H54 (cell line): ENCODE data around the gene DTX1.

ENCODE experiments used
- DNase-seq: peaks from one replicate; pipeline ENCODE4 v3.0.0; 2011; ENCODE audit warnings: low spot score, mixed read lengths; ENCODE audit not compliant: insufficient read length
- FAIRE-seq: peaks from 3 replicates; lab custom pipeline; 2011; peaks lifted over from hg19 to GRCh38; lab: Jason Lieb, UNC
- POLR2A ChIP-seq: IDR thresholded peaks from 2 replicates; pipeline ENCODE4 v1.6.1; 2011; ENCODE audit warnings: low read depth, mild to moderate bottlenecking, low read length

The DTX1 gene

DNA sequence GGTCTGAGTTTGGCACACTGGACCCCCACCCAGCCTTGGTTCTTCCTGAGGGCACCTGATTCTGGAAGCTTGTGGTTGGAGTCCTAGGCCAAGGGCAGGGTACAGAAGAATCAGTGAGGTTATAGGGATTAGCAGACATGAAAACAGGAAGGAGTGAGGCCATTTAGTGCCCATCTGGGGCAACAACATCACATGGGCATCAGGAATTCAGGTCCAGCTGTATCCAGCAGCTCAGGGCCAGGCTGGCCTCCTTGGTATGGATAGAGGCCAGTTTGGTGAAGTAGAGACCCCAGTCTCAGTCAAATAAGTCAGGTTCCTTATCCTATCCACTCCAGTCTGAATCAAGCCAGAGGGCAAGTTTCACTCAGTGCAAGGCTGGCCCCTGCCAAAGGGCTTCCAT is 42.8 kb downstream of the DTX1 start:
- FAIRE-seq (no peak), DNase-seq (no peak)
- no peak for TF ChIP-seq POLR2A

DNA sequence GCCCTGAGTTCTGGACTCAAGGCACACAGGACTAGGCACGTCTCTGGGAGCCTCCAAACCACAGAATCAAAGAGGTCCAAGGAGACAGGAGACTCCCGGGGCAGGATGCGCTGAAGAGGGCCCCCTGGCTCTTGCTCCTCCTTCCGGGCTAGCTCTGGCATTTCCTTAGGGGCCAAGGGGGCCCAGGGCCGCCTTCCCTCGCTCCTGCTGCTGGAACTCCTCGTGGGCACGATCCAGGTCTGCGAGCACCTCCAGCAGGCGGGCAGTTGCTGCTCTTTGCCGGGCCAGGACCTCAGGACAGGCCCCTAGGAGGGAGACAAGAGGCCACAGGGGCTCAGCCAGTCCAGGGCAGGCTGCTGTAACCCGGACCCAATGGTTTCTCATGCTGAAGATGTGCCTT is 43.2 kb downstream of the DTX1 start:
- TF ChIP-seq POLR2A: no peak
- DNase-seq (no peak), FAIRE-seq (no peak)

DNA sequence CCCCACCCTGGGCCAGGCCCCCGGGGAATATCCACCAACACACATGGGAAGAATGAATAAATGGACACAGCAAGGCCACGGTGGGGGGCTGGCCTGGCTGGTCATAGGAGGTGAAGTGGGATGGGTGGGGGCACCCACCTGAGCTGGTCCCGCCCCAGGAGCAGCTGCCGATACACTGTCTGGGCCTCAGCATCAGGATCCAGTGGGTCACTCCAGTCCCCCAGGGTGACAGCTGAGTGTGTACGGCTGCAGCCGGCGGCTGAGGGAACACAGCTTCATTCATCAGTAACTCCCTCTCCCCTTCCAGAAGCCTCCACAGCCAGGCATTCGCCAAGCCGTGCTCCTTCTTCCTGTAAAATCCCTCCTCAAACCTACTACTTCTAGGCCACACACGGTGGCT is 45.2 kb downstream of the DTX1 start:
- DNase-seq (no peak), FAIRE-seq (no peak)
- no peak for TF ChIP-seq POLR2A

DNA sequence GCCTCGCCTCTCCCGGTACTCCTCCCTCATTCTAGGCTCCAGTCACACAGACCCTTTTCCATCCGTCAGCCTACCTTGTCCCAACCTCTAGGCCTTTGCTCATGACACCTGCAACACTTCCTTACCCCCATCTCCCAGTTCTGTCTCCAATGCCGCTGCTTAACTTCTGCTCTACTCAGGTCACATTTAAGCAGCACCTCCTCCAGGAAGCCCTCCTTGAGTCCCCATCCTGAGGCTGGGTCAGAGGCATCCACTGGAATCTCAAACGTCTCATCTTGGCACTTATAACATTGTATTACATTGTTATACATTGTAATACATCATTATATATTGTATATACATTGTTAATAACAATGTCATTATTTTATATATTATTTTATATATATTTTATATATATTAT is 46.3 kb downstream of the DTX1 start:
- DNase-seq (no peak), FAIRE-seq (no peak)
- TF ChIP-seq POLR2A: no peak

DNA sequence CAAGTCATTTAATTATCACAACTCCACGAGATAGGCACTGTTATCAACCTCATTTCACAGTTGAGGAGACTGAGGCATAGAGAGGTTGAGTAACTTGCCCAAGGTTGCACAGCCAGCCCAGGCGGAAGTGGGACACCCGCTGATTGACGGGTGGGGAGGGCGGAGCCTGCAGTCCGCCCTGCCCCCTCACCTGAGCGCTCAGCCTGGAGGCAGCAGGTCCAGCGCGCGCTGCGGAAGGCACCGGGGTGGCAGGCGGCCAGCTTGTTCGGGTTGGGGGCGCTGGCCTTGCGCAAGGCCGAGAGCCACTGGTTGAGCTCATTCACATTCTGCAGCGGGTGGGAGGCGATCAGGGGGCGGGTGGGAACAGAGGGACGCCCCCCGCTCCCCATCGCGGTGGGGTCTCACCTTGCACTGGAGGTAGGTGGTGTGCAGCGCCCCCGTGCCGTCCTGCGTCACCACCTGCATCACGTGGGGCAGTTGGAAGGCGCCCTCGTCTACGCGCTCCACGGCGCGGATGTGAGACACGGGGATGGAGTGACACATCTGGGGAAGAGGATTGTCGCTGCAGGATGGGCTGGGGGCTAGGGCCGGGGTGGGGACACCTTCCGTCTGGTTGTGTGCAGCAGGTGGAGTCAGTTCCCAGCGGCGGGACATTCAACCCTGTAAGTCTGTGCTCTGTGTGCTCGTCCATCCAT is 47.4 kb downstream of the DTX1 start:
- DNase-seq (no peak), FAIRE-seq (no peak)
- no peak for TF ChIP-seq POLR2A

DNA sequence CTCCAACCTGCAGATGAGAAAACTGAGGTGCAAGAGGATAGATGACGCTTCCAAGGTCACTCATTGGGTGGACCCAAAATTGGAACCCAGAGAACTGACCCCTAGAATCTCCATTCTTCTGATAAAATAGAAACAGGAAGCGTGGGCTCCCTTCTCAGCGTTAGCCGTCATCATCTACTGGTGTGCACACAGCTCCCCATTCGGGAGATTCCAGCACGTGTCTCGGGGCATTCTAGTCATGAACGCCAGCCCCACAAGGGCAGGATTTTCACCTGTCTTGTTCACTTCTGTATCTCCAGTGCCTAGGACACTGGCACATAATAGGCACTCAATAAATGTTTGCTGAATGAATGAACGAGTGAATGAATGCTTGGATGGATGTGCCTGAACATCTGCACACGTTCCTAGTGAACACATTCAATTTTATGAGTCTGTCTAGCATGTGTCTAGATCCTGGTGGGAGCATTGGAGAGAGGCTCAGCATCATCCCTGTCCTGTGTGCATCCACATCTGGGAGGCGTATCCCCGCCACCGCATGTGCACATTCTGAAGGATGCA is 48.5 kb downstream of the DTX1 start:
- no peak for DNase-seq
- TF ChIP-seq POLR2A: no peak
- no peak for FAIRE-seq

DNA sequence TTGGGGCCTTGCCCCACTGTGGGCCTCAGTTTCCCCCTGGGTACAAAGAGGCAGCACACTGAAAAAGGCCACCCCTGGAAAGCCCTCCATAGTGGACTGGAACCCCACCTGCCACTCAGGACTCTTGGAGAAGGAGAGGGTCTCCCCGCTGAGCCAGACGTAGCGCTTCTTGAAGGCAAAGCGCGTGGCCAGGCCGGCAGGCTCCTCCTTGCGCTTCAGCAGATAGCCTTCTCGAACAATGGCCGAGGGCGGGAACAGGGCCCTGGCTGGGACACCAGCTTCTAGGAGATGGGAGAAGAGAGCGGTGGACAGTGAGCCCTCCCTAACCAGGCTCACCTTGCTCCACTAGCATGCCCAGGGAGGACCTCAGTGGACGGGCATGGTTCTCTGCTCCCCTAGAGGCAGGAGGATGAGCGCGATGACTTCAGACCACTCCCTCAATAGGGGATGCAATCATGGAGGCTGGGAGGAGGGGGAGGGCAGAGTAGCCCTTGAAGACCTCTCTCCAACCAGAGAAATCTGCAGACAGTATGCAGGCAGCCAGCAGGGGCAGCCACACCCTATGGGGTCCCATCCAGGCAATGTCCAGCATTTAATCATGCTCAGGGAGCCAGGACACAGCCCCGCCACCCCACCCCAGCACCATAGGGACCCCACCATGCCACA is 49.2 kb downstream of the DTX1 start:
- FAIRE-seq (no peak), DNase-seq (no peak)
- no peak for TF ChIP-seq POLR2A

DNA sequence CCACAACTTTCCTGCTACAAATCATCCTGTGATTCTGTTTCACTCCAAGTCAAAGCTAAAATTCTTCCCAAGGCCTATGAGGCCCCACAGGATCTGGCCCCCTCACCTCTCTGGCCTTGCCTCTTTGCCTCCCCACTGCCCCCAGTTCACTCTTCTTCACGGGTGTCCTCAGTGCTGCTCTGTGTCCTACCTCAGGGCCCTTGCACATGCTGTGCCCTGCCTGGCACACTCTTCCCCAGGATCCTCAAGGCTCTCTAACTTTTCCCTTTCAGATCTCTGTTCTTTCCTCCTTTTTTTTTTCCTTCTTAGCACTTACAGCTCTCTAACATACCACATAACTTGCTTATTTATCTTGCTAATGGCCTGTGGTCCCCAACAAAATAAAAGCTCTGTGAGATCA is 49.8 kb downstream of the DTX1 start:
- DNase-seq (no peak), FAIRE-seq (no peak)
- no peak for TF ChIP-seq POLR2A

DNA sequence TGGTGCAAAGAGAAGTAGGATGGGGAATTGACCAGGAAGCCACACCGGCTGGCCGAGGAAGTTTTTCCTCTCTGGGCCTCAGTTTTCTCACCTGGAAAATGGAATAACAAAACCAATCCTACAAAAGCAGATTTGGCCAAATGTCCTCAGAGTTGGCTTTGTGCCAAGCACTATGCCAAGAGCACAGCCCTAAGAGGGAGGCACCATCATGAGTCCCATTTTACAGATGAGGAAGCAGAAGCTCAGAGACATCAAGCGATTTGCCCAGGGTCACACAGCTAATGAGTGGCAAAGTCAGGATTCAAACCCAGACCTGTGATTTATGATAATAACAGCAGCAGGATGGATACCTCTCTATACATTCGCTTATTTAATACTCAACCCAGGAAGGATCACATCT is 51.8 kb downstream of the DTX1 start:
- no peak for FAIRE-seq
- DNase-seq: no peak
- TF ChIP-seq POLR2A: no peak

DNA sequence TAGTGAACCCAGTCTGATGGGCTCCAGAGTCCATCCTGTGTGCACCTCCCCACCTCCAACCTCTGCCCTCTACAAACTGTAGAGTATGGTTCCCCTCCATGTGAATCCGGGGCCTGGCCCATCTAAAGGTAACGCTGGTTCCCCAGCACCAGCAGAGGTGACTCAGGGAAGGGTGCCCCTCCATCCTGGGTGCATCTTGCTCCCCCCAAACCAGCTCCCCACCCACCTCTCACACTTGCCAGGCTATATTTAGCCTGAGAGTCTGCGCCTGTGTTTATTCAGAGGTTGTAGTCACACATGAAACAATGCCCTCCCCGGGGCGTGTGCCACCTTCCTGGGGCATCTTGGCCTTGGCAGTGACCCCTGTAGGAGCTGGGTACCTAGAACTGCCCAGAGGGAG is 52.8 kb downstream of the DTX1 start:
- TF ChIP-seq POLR2A: no peak
- no peak for FAIRE-seq
- DNase-seq: no peak

DNA sequence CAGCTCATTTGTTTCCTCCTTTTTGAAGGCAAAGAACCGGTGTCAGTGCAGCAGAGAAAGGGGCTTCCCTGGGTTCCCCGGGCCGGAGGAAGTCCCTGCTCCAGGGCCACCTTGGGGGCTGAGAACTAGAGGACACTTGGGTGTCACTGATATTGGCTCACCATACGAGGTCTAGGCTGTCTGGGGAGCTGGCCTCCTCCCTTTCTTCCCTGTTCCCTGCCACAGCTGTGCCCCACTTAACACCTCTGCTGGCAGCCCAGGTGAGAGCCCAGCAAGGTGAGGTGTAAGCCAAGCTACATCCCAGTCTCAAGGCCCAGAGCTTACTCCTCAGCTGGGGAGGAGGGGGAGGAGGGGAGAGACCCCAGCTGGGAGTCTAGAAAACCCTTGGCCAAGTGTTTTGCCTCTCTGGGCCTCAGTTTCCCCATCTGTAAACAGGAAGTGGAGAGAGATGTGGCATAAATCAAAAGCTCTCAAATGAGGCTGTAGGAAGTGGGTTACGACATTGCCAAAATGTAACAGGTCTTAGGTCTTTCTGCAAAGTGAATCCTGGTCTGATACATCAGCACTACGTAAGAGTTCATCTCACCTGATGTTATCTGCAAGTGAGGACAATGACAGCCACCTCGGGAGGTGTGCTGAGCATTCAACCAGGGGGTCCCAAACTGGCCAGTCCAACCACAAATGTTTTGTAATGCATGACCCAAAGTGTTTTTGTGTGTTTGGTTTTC is 53.5 kb downstream of the DTX1 start:
- DNase-seq: no peak
- FAIRE-seq: no peak
- no peak for TF ChIP-seq POLR2A

DNA sequence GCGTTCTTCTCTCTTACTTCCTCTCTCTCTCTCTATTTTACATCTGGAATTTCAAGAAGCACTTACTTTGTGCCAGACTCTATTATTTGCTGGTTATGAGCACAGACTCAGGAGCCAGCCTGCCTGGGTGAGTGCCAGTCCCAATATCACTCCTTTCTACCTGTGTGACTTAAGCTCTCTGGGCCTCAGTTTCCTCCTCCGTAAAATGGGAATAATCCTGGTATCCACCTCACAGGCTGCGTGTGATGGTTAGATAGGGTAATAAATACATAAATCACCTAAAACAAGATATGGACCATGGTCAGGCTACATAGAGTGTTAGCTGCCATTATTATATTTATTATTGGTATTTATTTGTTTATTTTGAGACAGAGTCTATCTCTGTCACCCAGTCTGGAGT is 54.7 kb downstream of the DTX1 start:
- TF ChIP-seq POLR2A: no peak
- DNase-seq (no peak), FAIRE-seq (no peak)

DNA sequence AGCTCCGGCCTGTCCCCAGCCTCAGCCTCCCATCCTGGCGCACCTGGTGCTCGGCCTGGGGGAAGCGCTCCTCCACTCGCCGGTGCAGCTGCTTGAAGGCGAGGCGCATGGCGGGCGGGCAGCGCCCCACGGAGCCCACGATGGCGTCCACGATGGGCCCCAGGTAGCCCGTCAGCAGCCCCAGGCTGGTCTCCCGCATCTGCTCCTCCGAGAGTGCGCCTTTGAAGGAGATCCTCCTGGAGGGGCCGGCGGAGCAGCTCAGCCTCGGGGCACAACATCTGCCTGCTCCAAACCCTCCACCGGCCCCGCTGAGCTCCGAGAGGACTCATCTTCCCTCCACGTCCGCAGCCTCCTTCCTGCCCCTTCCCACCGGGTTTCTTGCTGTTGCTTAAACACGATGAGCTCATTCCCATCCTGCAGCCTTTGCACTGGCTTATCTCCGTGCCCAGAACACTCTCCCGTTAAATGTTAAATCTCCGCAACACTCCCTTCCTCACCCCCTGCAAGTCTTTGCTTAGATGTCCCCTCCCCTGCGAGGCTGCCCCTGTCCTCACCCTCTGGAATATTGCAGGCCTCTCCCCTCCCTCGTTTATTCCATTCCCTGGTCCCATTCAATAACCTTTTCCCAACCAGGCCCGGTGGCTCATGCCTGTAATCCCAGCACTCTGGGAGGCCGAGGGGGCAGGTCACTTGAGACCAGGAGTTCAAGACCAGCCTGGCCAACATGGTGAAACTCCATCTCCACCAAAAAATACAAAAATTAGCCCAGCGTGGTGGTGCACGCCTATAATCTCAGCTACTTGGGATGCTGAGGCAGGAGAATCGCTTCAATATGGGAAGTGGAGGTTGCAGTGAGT is 55.7 kb downstream of the DTX1 start:
- FAIRE-seq (no peak), DNase-seq (no peak)
- TF ChIP-seq POLR2A: no peak
